GM20000 (cell line): ENCODE measurements around the gene G6PC2.
A peak's percentile ranks its signal among the peaks of the same experiment; 100 is the strongest.

Experiments used
- DNase-seq: peaks from one replicate; pipeline ENCODE4 v3.0.0; 2012; ENCODE audit warnings: low spot score
- CTCF ChIP-seq: IDR thresholded peaks from 2 replicates; pipeline ENCODE4 v1.5.1; 2012; ENCODE audit warnings: mild to moderate bottlenecking, control low read depth; ENCODE audit errors: extremely low read depth, missing control alignments

The G6PC2 gene

GRCh38 chr2:168910330-168910729 lies 9.2 kb downstream of the G6PC2 start:
- TF ChIP-seq CTCF, result no peak

GRCh38 chr2:168912466-168912865 lies 11.4 kb downstream of the G6PC2 start:
- DNase-seq, result no peak

More at GRCh38 chr2:168910330-168910729, 9.2 kb downstream of the G6PC2 start:
- DNase-seq, result no peak

GRCh38 chr2:168912901-168913369 lies 11.8 kb downstream of the G6PC2 start:
- no peak for DNase-seq

More at GRCh38 chr2:168912466-168912865, 11.4 kb downstream of the G6PC2 start:
- no peak for TF ChIP-seq CTCF

GRCh38 chr2:168913495-168913894 lies 12.4 kb downstream of the G6PC2 start:
- no peak for TF ChIP-seq CTCF

More at GRCh38 chr2:168912901-168913369, 11.8 kb downstream of the G6PC2 start:
- no peak for TF ChIP-seq CTCF

GRCh38 chr2:168915441-168916330 lies 14.6 kb downstream of the G6PC2 start:
- TF ChIP-seq CTCF, result no peak
- DNase-seq, result no peak

More at GRCh38 chr2:168913495-168913894, 12.4 kb downstream of the G6PC2 start:
- no peak for DNase-seq

GRCh38 chr2:168916331-168916675 lies 15.2 kb downstream of the G6PC2 start:
- no peak for TF ChIP-seq CTCF
- no peak for DNase-seq

GRCh38 chr2:168920504-168921157 lies 19.5 kb downstream of the G6PC2 start:
- DNase-seq, result peak; percentile 37
- peak; percentile 27 for TF ChIP-seq CTCF
